H9 (cell line): ENCODE measurements around the gene ANTKMT. TPM values are rescaled to one million over a fixed set of nuclear protein-coding genes. Genes with fewer than 3 reads are reported as not detected.

Experiments used
- DNase-seq: peaks from one replicate; pipeline ENCODE4 v3.0.0-alpha.2; 2017
- H2AFZ ChIP-seq: one replicate; pipeline ENCODE4 v1.6.1; 2013; ENCODE audit warnings: mild to moderate bottlenecking, low read length, control low read depth, moderate library complexity
- H2AK5ac ChIP-seq: 2 replicates; pipeline ENCODE4 v1.6.1; 2013; ENCODE audit warnings: low read length, control low read depth, mixed read lengths; ENCODE audit not compliant: insufficient read length
- H2BK120ac ChIP-seq: one replicate; pipeline ENCODE4 v1.6.1; 2013; ENCODE audit warnings: low read depth, mild to moderate bottlenecking, low read length, control low read depth, inconsistent platforms; ENCODE audit not compliant: poor library complexity, severe bottlenecking
- H2BK12ac ChIP-seq: 2 replicates; pipeline ENCODE4 v1.6.1; 2013; ENCODE audit warnings: low read length, control low read depth, mixed read lengths, low read depth; ENCODE audit not compliant: insufficient read length
- H2BK15ac ChIP-seq: 2 replicates; pipeline ENCODE4 v1.6.1; 2013; ENCODE audit warnings: low read depth, low read length, control low read depth
- H2BK20ac ChIP-seq: one replicate; pipeline ENCODE4 v1.6.1; 2013; ENCODE audit warnings: low read depth, mild to moderate bottlenecking, low read length, control low read depth, inconsistent platforms; ENCODE audit not compliant: poor library complexity, severe bottlenecking
- H2BK5ac ChIP-seq: 2 replicates; pipeline ENCODE4 v1.6.1; 2013; ENCODE audit warnings: low read length, control low read depth, mixed read lengths; ENCODE audit not compliant: insufficient read length
- H3K14ac ChIP-seq: 2 replicates; pipeline ENCODE4 v1.6.1; 2013; ENCODE audit warnings: low read length, control low read depth; ENCODE audit not compliant: insufficient read depth
- H3K18ac ChIP-seq: 2 replicates; pipeline ENCODE4 v1.6.1; 2013; ENCODE audit warnings: low read depth, mild to moderate bottlenecking, mixed read lengths, low read length, control low read depth; ENCODE audit not compliant: insufficient read length
- H3K23ac ChIP-seq: 2 replicates; pipeline ENCODE4 v1.6.1; 2013; ENCODE audit warnings: low read length, control low read depth, mixed read lengths, low read depth; ENCODE audit not compliant: insufficient read length
- H3K23me2 ChIP-seq: 2 replicates; pipeline ENCODE4 v1.6.1; 2013; ENCODE audit warnings: low read depth, mild to moderate bottlenecking, mixed read lengths, low read length, control low read depth; ENCODE audit not compliant: insufficient read length, poor library complexity, severe bottlenecking
- H3K27ac ChIP-seq: 2 replicates; pipeline ENCODE4 v1.5.1; 2013; ENCODE audit warnings: low read length, control low read depth, mixed read lengths, low read depth; ENCODE audit not compliant: insufficient read length
- H3K27me3 ChIP-seq: 2 replicates; pipeline ENCODE4 v1.6.1; 2013; ENCODE audit warnings: low read length, control low read depth, inconsistent platforms; ENCODE audit not compliant: insufficient read depth
- H3K4ac ChIP-seq: 2 replicates; pipeline ENCODE4 v1.6.1; 2013; ENCODE audit warnings: low read depth, mild to moderate bottlenecking, control low read depth, inconsistent platforms, low read length, moderate library complexity
- H3K4me1 ChIP-seq: 2 replicates; pipeline ENCODE4 v1.6.1; 2013; ENCODE audit warnings: low read length, control low read depth, inconsistent platforms; ENCODE audit not compliant: insufficient read depth
- H3K4me2 ChIP-seq: 2 replicates; pipeline ENCODE4 v1.6.1; 2013; ENCODE audit warnings: low read length, control low read depth, mixed read lengths; ENCODE audit not compliant: insufficient read length, insufficient read depth
- H3K56ac ChIP-seq: 2 replicates; pipeline ENCODE4 v1.6.1; 2013; ENCODE audit warnings: low read depth, mild to moderate bottlenecking, mixed read lengths, low read length, control low read depth; ENCODE audit not compliant: insufficient read length
- H3K79me1 ChIP-seq: 2 replicates; pipeline ENCODE4 v1.6.1; 2013; ENCODE audit warnings: low read depth, mild to moderate bottlenecking, moderate library complexity, low read length, control low read depth, inconsistent platforms; ENCODE audit not compliant: insufficient read depth, poor library complexity, severe bottlenecking
- H3K79me2 ChIP-seq: 2 replicates; pipeline ENCODE4 v1.6.1; 2013; ENCODE audit warnings: low read length, control low read depth, inconsistent platforms; ENCODE audit not compliant: insufficient read depth
- H3K9ac ChIP-seq: 2 replicates; pipeline ENCODE4 v1.6.1; 2013; ENCODE audit warnings: low read length, control low read depth, mixed read lengths; ENCODE audit not compliant: insufficient read length; ENCODE audit errors: extremely low read depth
- H3K9me3 ChIP-seq: one replicate; pipeline ENCODE4 v1.6.1; 2013; ENCODE audit warnings: low read depth, low read length, inconsistent platforms; ENCODE audit not compliant: control insufficient read depth
- H3T11ph ChIP-seq: one replicate; pipeline ENCODE4 v1.6.1; 2013; ENCODE audit warnings: mild to moderate bottlenecking, low read length, control low read depth, inconsistent platforms
- H4K20me1 ChIP-seq: one replicate; pipeline ENCODE4 v1.6.1; 2013; ENCODE audit not compliant: control insufficient read depth, insufficient read length, insufficient read depth
- H4K5ac ChIP-seq: 2 replicates; pipeline ENCODE4 v1.6.1; 2013; ENCODE audit warnings: low read depth, mild to moderate bottlenecking, mixed read lengths, low read length, control low read depth; ENCODE audit not compliant: insufficient read length
- H4K8ac ChIP-seq: replicated peaks from 2 replicates; pipeline ENCODE4 v1.6.1; 2013; ENCODE audit warnings: low read length, control low read depth, mixed read lengths, low read depth; ENCODE audit not compliant: insufficient read length
- H4K91ac ChIP-seq: 2 replicates; pipeline ENCODE4 v1.6.1; 2013; ENCODE audit warnings: low read depth, mild to moderate bottlenecking, moderate library complexity, mixed read lengths, low read length, control low read depth; ENCODE audit not compliant: insufficient read length
- H3K27ac Mint-ChIP-seq, 3 experiments: 2 replicates in 2 of 3; 3 replicates in 1 of 3; pipeline ENCODE4 v1.8.0; 2020 to 2021; ENCODE audit warnings: mixed read lengths in 3 of 3, mild to moderate bottlenecking in 1 of 3, moderate library complexity in 1 of 3
- H3K27me3 Mint-ChIP-seq: 2 replicates; pipeline ENCODE4 v1.8.0; 2021; ENCODE audit warnings: low read depth, mild to moderate bottlenecking, moderate library complexity, mixed read lengths
- H3K36me3 Mint-ChIP-seq, 3 experiments: 2 replicates in 2 of 3; 3 replicates in 1 of 3; pipeline ENCODE4 v1.8.0; 2020 to 2021; ENCODE audit warnings: low read depth in 3 of 3, mixed read lengths in 3 of 3; ENCODE audit not compliant: insufficient read depth in 1 of 3
- H3K4me1 Mint-ChIP-seq, 2 experiments: 2 replicates each; pipeline ENCODE4 v1.8.0; 2020; ENCODE audit warnings: mixed read lengths in 2 of 2
- H3K4me3 Mint-ChIP-seq, 2 experiments: 2 replicates in 1 of 2; 3 replicates in 1 of 2; pipeline ENCODE4 v1.8.0; 2020 to 2021; ENCODE audit warnings: mild to moderate bottlenecking in 2 of 2, mixed read lengths in 2 of 2, moderate library complexity in 1 of 2
- H3K9me3 Mint-ChIP-seq, 2 experiments: 2 replicates in 1 of 2; 3 replicates in 1 of 2; pipeline ENCODE4 v1.8.0; 2020; ENCODE audit warnings: mild to moderate bottlenecking in 2 of 2, mixed read lengths in 2 of 2, moderate library complexity in 1 of 2
- CTCF ChIP-seq: fragments of 200-600 bp; sonication (generic); conservative IDR thresholded peaks from 3 replicates; pipeline ENCODE4 v1.8.0; 2021; ENCODE audit warnings: antibody characterized with exemption, mild to moderate bottlenecking
- WGBS: extraction: QIAGEN DNeasy Blood & Tissue Kit; methylation state at CpG from one replicate; pipeline ENCODE4 v1.1.7; 2013; ENCODE audit warnings: missing lambda C conversion rate, low lambda C conversion rate, mixed read lengths; ENCODE audit not compliant: insufficient read length; ENCODE audit errors: extremely low coverage; 5-methylcytosine and 5-hydroxymethylcytosine counted together
- total RNA-seq: library from RNA; stranded (reverse); gene quantifications from 2 replicates; pipeline ENCODE4 v1.2.1, GENCODE V29; 2021

ANTKMT gene
- total RNA-seq, 1 experiment from 2014 or later: 31.5 TPM

DNA sequence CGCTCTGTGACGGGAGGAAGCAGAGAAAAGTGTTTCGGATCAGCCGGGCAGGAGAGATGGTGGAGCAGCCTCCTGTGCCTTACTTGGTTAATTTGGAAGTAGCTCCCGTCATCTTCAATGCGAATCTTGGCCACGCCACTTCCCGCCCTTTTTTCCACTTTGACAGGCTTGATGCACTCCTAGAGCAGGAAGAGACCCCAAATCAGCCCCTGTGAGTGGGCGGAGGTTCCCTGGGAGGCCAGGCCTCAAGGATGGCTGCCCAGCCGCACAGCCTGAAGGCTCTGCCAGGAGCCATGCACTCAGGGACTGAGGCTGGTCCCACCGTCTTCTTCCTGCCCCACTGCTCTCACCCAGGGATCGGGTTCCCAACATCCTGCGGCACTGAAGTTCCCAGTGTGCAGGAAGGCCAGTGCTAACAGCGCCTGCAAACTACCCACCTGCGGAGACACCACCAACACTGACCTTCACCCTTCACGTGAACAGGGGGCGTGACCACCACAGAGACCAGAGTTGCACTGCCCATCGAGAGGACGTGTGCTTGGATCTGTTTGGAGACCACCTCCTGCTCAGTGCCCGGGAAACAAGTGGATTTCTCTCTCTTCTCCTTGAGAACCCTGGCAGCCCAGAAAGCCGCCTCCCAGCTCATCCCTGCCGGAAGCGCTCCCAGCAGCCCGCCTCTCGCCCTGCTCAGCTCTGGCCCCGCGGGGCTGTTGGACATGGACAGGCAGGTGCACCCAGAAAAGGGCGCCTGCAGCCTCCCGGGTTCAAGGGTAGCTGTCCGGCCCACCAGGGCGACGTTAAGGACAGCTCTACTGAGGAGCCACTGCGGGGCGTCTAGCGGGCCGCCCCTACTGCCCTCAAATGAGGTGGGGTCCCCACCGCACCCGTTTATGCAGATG lies 18.9 kb downstream of the ANTKMT start:
- Histone ChIP-seq H3K79me2 (no peaks in the 10 kb centered on the region), H3K18ac (no peak overlapping the region), H4K5ac (no peak overlapping the region), H2BK120ac (no peak overlapping the region), H3K79me1 (no peaks in the 10 kb centered on the region), H2BK15ac (no peak overlapping the region), H3K56ac (no peak overlapping the region), H4K8ac (no peak overlapping the region), H4K20me1 (no peaks in the 10 kb centered on the region), H3K23ac (no peak overlapping the region), H3K9ac (peak overlapping the region; percentile 27), H2AK5ac (no peak overlapping the region), H2AFZ (no peak overlapping the region), H3T11ph (no peak overlapping the region), H3K27ac (no peak overlapping the region), H3K27me3 (no peaks in the 10 kb centered on the region), H3K4me2 (peak overlapping the region; percentile 55), H2BK5ac (no peak overlapping the region), H3K4ac (no peak overlapping the region), H3K4me1 (peaks cover 2% of the 10 kb centered on the region; the same call in 1 of the 2 replicates), H2BK12ac (no peak overlapping the region), H3K9me3 (no peaks in the 10 kb centered on the region), H3K23me2 (peaks cover 10% of the 10 kb centered on the region), H3K14ac (0 out of 2 replicates have a peak overlapping the region, but pooled peaks have one; percentile 16), H2BK20ac (no peak overlapping the region), H4K91ac (no peak overlapping the region)
- WGBS: no CpG with 5 or more reads among the region's 38 CpGs
- Mint-ChIP-seq H3K9me3 (no peaks in the 10 kb centered on the region), H3K4me3 (peak overlapping the region; percentile 75 to 84), H3K27ac (no peak overlapping the region), H3K36me3 (peaks cover 5 to 24% (median 24%) of the 10 kb centered on the region in 3 experiments; a peak in 6 of 7 replicates), H3K4me1 (peaks cover 9 to 13% of the 10 kb centered on the region in 2 experiments), H3K27me3 (no peaks in the 10 kb centered on the region)
- no peak for DNase-seq
- no peak for TF ChIP-seq CTCF
